Activated CD8-positive, alpha-beta memory T cell treated with anti-CD3 and anti-CD28 coated beads for 48 hours (primary cell): ENCODE data around the gene VEZT.
"Not testable (repeated sequence)": the region's sequence is repeated elsewhere in the genome, so short reads cannot be mapped to it uniquely, and the experiment has no call there.

Source experiments
- DNase-seq, 3 experiments: peaks; one replicate each; pipeline ENCODE4 v3.0.0-alpha.2; 2020; ENCODE audit warnings: low read depth in 2 of 3, low spot score in 2 of 3

Gene VEZT

DNA sequence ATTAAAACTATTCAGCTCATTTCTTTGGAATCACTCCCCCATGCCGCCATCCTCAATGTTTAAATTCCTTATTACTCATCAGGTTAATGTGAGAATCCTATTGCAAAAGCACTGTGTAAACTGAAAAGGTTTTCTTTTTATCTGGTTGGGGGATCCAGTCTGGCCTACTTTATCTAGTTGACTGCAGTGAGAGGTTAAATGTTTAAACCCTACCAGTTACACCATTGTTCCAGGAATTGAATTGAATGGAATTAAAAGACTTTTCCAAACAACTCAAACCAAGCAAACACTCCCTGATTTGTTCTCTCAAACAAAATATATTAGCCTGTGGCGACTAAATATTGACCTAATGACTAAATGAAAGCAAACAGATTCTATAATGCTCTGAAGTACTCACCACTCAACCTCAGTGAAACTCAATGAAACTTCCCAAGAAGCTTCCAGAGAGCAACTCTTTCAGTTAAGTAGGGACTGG is 100.5 kb downstream of the VEZT start:
- no peak for DNase-seq

DNA sequence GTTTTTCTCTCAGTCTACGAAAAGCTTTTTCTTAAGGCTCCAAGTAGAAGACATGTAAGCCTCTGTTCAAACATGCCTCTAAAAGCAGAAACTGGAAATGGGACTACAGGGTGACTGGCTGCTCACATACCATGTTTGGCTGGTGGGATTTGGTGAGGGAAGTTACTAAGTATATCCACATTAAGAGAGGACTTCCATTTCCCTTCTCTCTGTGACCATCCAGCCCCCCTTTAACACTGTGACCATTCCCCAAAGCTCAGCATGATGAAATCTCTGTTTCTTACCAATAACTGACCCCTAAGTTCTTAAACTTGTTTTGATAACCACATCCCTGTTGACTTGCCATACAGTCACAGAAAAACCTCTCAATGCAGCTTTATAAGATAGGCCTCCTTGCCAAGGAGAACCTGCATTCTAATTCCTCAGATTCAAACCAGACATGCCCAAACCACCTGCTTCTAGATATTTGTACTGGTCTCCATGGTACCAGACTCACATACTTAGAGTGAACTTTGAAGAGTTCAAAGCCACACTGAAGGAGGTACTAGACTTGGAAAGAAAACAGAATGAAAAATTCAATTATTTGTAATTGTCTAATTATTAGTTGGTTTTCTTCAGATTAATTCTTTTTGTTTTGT is 102.2 kb downstream of the VEZT start:
- no peak for DNase-seq

DNA sequence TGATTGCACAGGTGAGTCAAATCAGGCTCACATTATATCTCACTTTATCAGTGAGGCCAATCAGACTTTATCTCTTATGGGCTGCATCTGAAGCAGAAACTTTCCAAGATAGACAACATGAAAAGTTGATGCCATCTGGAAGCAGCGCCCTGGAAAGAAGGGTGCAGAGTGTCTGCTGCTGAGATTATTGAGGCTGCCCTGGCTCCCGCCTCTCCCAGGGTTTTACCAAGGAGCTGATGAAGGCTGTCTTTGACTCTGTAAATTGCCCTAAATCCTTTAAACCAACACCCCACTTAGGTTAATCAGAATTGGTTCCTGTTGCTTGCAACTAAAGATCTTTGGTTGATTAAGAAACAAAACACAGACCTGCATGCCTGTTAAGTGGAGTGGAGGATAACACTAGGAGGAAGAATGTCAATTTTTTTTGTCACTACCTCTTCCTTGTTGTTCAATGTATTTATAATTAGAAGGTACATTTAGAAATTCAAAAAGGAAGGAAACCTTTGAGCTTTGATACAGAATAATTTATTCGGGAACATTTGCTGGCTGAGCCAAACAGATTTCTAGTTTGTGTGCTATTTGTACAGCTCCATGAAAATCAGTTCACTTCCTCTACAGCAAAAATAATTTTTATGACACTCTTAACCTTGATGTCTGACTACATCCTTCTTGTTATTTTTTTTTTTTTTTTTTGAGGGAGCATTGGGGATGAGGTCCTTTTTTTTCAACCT is 104.1 kb downstream of the VEZT start:
- no peak for DNase-seq

DNA sequence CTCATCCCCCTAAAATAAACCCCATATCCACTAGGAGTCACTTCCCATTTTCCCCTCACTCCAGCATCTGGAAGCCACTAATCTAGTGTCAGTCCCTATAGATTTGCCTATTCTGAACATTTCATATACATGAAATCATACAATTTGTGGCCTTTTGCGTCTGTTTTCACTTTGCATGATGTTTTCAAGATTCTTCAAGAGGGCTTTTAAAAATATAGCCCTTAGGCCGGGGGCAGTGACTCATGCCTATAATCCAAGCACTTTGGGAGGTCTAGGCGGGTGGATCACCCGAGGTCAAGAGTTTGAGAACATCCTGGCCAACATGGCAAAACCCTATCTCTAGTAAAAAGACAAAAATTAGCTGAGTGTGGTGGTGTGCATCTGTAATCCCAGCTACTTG is 104.7 kb downstream of the VEZT start:
- DNase-seq, result no peak

DNA sequence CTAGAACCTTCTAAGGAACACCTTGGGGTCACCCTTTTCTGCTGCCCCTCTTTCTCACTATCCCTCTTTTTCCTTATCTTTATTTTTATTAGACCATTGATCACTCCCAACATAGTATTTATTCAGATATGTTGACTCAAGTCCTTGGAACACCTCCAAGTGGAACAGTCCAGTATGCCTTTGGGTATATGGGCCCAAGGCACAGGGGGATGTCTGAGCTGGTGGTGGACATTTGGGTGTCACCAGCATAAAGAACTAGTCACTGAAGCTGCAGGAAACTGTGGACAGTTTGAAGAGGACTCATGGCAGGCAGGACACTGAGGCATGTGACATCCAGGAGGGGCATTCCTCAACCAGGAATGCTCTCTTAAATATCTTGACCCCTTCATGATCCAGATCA is 105.6 kb downstream of the VEZT start:
- DNase-seq, result no peak

DNA sequence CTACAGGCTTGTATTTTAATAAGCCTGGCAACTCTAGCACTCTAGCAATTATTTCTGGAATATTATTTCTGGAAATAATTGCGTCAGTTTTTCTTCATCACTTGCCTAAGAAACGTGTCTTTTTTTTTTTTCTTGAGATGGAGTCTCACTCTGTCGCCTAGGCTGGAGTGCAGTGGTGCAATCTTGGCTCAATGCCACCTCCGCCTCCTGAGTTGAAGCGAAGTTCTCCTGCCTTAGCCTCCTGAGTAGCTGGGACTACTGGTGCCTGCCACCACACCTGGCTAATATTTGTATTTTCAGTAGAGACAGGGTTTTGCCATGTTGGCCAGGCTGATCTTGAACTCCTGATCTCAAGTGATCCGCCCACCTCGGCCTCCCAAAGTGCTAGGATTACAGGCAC is 106.6 kb downstream of the VEZT start:
- not testable (repeated sequence) for DNase-seq

DNA sequence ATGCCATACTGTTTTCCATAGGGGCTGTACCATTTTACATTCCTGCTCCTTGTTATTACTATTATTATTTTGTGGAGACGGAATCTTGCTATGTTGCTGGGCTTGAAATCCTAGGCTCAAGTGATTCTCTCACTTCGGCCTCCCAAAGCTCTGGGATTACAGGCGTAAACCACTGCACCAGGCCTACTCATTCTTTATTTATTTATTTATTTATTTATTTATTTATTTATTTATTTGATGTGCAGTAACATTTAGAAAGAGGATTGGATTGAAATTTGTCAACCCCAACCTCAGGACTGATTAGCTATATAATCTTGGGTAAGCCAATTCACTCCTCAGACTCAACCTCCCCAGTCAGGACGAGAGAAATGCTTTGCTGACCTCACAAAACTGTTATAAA is 107.9 kb downstream of the VEZT start:
- DNase-seq, result no peak

DNA sequence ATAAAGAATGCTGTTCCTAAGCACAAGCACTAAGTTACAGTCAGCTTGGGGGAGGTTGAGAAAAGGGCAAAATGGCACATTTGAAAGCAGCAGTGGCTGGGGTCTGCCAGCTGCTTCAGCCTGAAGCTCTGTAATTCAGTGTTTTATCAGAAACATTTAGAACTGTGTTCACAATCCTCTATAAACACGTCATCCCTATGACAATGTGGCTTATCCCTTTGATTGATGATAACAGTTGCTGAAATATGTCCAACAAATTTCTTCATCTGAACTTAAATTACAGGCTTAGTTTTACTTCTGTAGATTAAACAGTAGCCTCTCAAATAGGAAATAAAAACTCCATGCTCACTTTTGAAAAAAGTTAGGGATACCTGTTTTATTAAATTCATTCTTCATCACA is 108.8 kb downstream of the VEZT start:
- no peak for DNase-seq

DNA sequence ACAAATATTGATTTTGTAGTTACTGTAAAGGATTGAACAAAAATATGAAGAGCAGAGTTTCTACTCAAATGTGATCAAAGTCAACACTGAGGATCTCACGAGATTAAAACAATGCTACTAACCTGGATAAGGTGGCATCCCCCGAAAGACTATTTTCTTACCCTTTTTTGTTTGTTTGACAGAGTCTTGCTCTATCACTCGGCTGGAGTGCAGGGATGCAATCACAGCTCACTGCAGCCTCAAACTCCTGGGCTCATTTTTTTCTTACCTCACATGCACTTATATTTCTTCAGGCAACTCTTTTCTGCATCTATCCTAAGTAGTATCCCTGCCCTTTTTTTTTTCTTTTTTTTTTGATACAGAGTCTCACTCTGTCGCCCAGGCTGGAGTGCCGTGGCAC is 109.2 kb downstream of the VEZT start:
- no peak for DNase-seq

DNA sequence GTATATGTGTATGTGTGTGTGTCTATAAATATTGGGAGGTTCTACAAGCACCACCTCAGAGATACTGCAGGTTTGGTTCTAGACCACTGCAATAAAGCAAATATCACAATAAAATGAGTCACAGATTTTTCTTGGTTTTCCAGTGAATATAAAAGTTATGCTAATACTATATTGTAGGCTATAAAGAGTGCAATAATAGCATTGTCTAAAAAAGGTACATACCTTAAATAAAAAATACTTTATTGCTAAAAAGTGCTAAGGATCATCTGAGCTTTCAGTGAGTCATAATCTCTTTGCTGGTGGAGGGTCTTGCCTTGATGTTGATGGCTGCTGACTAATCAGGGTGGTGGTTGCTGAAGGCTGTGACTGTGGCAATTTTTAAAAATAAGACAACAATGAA is 111.1 kb downstream of the VEZT start:
- DNase-seq, result no peak

DNA sequence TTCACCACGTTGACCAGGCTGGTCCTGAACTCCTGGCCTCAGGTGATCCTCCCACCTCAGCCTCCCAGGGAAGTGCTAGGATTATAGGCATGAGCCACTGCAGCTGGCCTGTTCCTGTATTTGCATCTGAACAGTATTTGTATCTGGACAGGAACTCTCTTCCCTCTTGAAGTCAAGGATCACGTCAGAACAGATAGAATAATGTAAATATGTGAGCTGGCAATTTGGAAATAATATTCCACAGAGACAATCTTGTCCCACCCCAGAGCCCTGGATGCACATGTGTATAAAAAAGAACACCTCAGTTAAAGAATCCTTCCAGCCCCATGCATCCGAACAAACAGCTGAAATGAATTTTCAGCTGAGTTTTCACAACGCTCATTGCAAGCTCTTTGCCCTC is 118.3 kb downstream of the VEZT start:
- no peak for DNase-seq

DNA sequence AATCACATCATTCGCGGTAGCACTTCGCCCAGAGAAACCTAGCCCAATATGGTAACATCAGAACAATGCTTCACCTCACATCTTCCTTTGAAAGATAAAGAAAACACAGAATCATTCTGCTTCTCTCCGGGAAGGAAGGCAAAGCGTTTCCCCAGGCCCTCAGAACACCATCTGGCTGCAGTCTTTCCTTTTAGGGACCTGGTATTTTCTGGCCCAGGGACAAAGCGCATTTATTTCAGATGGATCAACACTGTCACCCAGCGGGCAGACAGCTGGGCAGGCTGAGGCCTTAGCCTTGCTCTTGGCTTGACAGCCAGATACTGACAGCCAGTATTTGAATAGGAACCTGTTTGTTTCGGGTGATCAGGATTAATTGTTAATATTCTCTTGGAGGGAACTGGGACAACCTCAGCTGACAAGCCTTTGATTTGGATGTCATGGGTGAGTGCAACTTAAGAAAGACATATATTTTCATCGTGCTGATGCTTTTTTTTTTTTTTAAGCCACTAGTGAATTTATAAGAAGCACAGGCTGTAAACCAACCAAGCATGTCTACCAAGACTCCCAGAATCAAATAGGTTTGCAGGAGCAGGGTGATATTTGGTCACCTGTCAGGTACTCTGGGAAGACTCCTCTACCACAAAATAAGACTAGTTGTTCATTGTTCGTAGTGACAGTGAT is 118.9 kb downstream of the VEZT start:
- DNase-seq, result no peak

DNA sequence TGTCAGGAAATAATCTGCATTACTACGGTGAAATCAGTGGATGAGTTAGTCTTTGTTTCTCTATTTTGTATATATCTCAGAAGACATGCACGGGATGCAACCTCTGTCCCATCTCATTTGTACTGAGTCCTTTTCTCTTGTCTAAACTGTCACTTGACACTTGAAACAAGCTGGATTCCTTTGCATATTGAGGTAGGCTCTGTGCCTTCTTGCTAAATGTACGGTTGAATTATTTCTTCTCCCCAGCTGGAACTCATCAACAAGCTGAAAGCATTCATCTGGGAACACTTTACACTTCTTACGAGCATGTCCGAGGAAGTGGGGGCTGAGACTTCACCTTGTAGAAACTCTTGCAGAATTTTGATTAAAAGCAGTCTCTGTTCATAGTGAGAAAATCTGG is 119.5 kb downstream of the VEZT start:
- no peak for DNase-seq

DNA sequence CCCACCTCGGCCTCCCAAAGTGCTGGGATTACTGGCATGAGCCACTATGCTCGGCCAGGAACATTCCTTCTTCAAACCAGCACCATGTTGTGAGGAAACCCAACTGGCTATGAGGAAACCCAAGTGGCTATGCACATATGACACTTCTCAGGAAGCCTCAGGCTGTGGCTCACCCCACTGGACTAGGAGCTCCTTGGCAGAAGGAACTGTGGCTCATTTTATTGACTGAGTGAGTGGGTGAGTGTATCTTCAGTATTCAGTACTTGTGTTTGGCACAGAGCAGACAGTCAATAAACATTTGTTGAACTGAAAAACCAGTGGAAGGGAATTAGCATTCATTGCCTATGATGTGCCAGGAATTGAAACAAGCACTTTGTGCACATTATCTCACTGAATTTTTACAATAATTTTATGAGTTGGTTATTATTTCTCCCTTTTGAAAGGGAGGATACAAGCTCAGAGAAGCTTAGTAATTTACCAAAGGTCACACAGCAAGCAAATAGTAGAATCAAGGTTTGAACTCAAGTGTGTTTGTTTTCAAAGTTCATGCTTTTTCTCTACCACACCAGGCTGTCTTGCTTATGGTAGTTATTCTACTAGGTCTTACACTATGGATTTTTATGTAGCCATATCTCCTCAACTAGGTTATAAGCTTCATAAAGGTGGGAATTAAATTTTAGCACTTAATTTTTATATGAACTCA is 121.6 kb downstream of the VEZT start:
- DNase-seq, result no peak

DNA sequence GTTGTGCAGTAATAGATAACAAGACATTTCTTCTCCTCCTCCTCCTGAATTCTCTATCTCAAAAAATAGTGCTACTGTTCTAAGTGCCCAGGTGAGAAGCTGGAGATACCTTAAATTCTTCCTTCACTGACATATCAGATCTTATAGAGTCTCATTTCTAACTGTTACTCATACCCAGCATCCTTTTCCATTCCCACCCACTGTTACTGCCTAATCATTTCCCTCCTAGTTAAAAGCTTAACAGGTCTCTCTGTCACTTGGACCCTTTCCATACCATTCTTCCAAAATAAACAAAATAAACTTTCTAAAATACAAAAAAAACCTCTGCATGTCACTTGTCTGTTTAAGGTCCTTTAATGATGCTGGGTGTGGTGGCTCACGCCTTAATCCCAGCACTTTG is 124.4 kb downstream of the VEZT start:
- no peak for DNase-seq

DNA sequence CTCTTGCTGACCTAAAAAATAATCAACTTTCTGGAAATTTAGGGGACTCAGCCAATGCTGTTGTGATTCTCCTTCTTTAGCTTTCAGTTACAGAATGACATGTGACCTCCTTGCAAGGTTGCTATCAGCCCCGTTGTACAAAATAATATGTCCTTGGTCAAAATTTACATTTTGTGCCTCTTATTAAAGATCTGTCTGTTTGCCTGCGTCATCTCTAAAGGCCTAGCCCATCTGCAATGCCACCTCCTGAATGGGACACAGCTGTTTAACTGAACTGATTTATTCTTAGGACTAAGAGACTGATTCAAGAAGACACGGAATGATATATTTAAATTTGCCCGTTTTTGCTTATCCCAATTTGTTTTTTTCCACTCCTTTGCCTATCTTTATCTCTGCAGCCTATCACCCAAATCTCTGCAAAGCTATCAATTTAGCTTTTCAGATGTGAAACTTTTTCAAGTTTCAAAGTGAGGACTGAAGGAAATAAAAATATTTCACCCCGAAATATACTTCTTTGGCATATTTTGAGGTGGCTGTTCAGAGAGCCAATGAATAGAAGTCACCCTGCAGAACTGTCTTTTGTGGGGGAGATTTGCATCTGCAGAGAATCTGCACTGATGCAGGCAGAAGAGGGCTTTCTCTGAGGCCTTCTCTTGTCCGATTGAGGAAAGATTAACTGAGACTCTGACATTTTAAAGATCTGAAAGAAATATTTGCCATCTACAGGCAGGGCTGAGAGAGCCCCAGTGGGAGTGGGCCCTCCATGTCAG is 126.0 kb downstream of the VEZT start:
- no peak for DNase-seq

DNA sequence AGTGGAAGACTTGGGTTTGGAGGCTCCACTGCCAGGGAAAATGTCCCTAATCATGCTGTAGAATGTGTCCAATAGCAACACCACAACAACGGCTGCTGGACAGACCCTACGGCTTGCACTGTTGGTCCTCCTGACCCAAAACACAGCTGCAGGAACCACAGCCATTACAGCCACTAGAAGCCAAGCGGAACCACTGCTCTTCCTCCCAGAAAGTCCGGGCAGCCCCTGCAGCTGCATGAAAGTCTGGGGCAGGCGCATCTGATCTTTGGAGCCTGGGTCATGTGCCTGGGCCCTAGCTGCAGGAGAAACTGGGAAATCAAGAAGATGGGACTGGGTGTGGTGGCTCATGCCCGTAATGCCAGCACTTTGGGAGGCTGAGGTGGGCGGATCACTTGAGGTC is 131.7 kb downstream of the VEZT start:
- no peak for DNase-seq

DNA sequence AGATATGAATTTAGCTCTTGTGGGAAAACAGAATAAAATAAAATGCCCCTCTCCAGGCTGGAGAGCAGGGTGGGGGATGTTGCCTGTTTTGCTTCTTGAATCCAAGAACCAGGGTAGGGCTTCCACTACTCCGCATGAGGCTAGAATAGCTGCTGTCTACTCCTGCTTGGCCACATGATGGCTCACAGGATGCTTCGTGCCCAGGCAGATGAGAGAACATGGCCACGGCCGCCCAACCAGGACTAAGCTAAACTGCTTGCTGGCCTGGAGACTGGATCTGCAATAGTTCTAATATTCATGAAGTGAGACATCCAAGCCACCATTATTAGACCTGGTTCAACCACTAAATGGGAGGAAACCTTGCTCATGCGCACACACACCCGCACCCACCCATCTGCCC is 134.1 kb downstream of the VEZT start:
- DNase-seq, result no peak
